ENCODE results near the gene SUSD4. TPM values are rescaled to one million over a fixed set of nuclear protein-coding genes. Genes with fewer than 3 reads are reported as not detected.

SUSD4 gene
- total RNA-seq, 1 donor from 2014 or later, result not detected

GRCh38 chr1:223248770-223249140 is 115.2 kb downstream of the SUSD4 start:
- TF ChIP-seq, protein P1, sequence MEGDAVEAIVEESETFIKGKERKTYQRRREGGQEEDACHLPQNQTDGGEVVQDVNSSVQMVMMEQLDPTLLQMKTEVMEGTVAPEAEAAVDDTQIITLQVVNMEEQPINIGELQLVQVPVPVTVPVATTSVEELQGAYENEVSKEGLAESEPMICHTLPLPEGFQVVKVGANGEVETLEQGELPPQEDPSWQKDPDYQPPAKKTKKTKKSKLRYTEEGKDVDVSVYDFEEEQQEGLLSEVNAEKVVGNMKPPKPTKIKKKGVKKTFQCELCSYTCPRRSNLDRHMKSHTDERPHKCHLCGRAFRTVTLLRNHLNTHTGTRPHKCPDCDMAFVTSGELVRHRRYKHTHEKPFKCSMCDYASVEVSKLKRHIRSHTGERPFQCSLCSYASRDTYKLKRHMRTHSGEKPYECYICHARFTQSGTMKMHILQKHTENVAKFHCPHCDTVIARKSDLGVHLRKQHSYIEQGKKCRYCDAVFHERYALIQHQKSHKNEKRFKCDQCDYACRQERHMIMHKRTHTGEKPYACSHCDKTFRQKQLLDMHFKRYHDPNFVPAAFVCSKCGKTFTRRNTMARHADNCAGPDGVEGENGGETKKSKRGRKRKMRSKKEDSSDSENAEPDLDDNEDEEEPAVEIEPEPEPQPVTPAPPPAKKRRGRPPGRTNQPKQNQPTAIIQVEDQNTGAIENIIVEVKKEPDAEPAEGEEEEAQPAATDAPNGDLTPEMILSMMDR (IDR thresholded peaks at IDR 0.05), result no peak
- intact Hi-C loops (cut with DNase I), result no loop called here
- no peaks in the 10 kb centered on the region for H3K36me3 ChIP-seq

GRCh38 chr1:223248001-223248769 is 115.8 kb downstream of the SUSD4 start:
- TF ChIP-seq, protein P1 (IDR thresholded peaks at IDR 0.05), result no peak
- H3K4me1 ChIP-seq, result no peaks in the 10 kb centered on the region
- H3K9me3 ChIP-seq, result no peaks in the 10 kb centered on the region
- intact Hi-C loops (cut with DNase I), result no loop called here
- H3K36me3 ChIP-seq, result no peaks in the 10 kb centered on the region
- DNase-seq (ENCODE audit: low spot score in 2 of 2), result no peak
- no peaks in the 10 kb centered on the region for H3K27me3 ChIP-seq
- H3K4me3 ChIP-seq, result no peak overlapping the region
- no peak overlapping the region for H3K27ac ChIP-seq

More at GRCh38 chr1:223248770-223249140, 115.2 kb downstream of the SUSD4 start:
- Histone ChIP-seq H3K4me3 (no peak overlapping the region), H3K4me1 (no peaks in the 10 kb centered on the region), H3K27ac (no peak overlapping the region), H3K9me3 (no peaks in the 10 kb centered on the region), H3K27me3 (no peaks in the 10 kb centered on the region)
- DNase-seq (ENCODE audit: low spot score in 2 of 2), result no peak

- H3K36me3 ChIP-seq, result no peaks in the 10 kb centered on the region
- no peaks in the 10 kb centered on the region for H3K9me3 ChIP-seq
- no peak overlapping the region for H3K27ac ChIP-seq
- no peak for DNase-seq (ENCODE audit: low spot score in 2 of 2)
- H3K4me3 ChIP-seq, result no peak overlapping the region
- no peaks in the 10 kb centered on the region for H3K27me3 ChIP-seq
- intact Hi-C loops (cut with DNase I), result no loop called here
- H3K4me1 ChIP-seq, result no peaks in the 10 kb centered on the region
- TF ChIP-seq, protein P1 (IDR thresholded peaks at IDR 0.05), result no peak
Observed at GRCh38 chr1:223246476-223247112, 117.4 kb downstream of the SUSD4 start.

DNA sequence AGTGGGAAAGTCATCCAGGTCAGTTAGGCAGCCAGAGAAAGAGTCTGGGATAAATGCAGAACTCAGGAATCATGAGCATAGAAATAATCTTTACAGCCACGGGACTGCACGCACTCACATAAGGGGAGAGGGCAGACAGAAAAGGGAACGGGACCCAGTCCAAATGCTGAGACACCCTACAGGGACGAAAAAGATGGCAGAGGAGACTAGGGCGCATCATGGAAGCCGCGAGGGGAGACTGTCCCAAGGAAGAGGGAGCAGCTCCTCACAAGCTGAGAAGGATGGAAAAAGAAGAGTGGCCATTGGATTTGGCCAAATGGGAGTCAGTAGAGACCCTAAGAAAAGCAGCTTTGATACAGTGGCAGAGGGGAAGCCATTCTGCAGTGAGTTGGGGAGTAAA is 118.0 kb downstream of the SUSD4 start:
- intact Hi-C loops (cut with DNase I), result no loop called here
- TF ChIP-seq, protein P1 (IDR thresholded peaks at IDR 0.05), result no peak
- no peak for DNase-seq (ENCODE audit: low spot score in 2 of 2)
- H3K4me3 ChIP-seq, result no peak overlapping the region
- H3K4me1 ChIP-seq, result no peaks in the 10 kb centered on the region
- no peaks in the 10 kb centered on the region for H3K9me3 ChIP-seq
- no peak overlapping the region for H3K27ac ChIP-seq
- H3K27me3 ChIP-seq, result no peaks in the 10 kb centered on the region
- H3K36me3 ChIP-seq, result no peaks in the 10 kb centered on the region

GRCh38 chr1:223245411-223245810 is 118.6 kb downstream of the SUSD4 start:
- H3K4me3 ChIP-seq, result no peak overlapping the region
- H3K36me3 ChIP-seq, result no peaks in the 10 kb centered on the region
- H3K9me3 ChIP-seq, result no peaks in the 10 kb centered on the region
- intact Hi-C loops (cut with DNase I), result no loop called here
- no peak overlapping the region for H3K27ac ChIP-seq
- no peaks in the 10 kb centered on the region for H3K4me1 ChIP-seq
- DNase-seq (ENCODE audit: low spot score in 2 of 2), result no peak
- TF ChIP-seq, protein P1 (IDR thresholded peaks at IDR 0.05), result no peak
- no peaks in the 10 kb centered on the region for H3K27me3 ChIP-seq

Data from ascending aorta (tissue), 2 donors.